Caco-2 (cell line): ENCODE measurements around the gene POU4F3. TPM values are rescaled to one million over a fixed set of nuclear protein-coding genes. Genes with fewer than 3 reads are reported as not detected.

Experiments
- BruUV-seq: library from RNA; stranded (reverse); fragments of 400-500 nt; replicated peaks from 2 replicates; lab custom pipeline; 2021; lab: Mats Ljungman, UMichigan
- CTCF ChIA-PET: fragments of 300-600 bp; sonication (Branson Sonifier 250); formaldehyde crosslinking; loops from one replicate; lab custom pipeline; 2022; ENCODE audit warnings: antibody characterized with exemption; lab: Charles Lee
- POLR2A ChIA-PET: fragments of 300-600 bp; sonication (Branson Sonifier 250); formaldehyde crosslinking; loops from one replicate; lab custom pipeline; 2022; ENCODE audit warnings: antibody characterized with exemption; lab: Charles Lee
- DNase-seq, 2 experiments: peaks; one replicate each; pipeline versions ENCODE4 v3.0.0 to v3.0.0-alpha.2; 2020 to 2022
- H3K27me3 ChIP-seq: replicated peaks from 2 replicates; pipeline ENCODE4 v1.6.0; 2011; ENCODE audit warnings: low read length; ENCODE audit not compliant: control insufficient read depth, insufficient read depth
- H3K36me3 ChIP-seq: 2 replicates; pipeline ENCODE4 v1.5.1; 2011; ENCODE audit warnings: low read length; ENCODE audit not compliant: control insufficient read depth, insufficient read depth
- H3K4me1 ChIP-seq: fragments of 250-450 bp; sonication (Bioruptor Pico); 2 replicates; pipeline ENCODE4 v1.5.1; 2020; ENCODE audit warnings: mild to moderate bottlenecking
- H3K4me3 ChIP-seq: 2 replicates; pipeline ENCODE4 v1.5.1; 2011; ENCODE audit warnings: low read depth, mild to moderate bottlenecking, control low read depth, low read length
- H3K9me3 ChIP-seq: fragments of 250-450 bp; sonication (Bioruptor Pico); 2 replicates; pipeline ENCODE4 v1.5.1; 2020; ENCODE audit warnings: mild to moderate bottlenecking, moderate library complexity
- H3K27ac Mint-ChIP-seq: one replicate; pipeline ENCODE4 v1.8.0; 2022; ENCODE audit warnings: mixed read lengths; ENCODE audit not compliant: unreplicated experiment
- H3K27me3 Mint-ChIP-seq: one replicate; pipeline ENCODE4 v1.8.0; 2022; ENCODE audit warnings: mixed read lengths; ENCODE audit not compliant: insufficient read depth, unreplicated experiment
- H3K36me3 Mint-ChIP-seq: one replicate; pipeline ENCODE4 v1.8.0; 2022; ENCODE audit warnings: mild to moderate bottlenecking, mixed read lengths; ENCODE audit not compliant: insufficient read depth, unreplicated experiment
- H3K4me1 Mint-ChIP-seq: one replicate; pipeline ENCODE4 v1.8.0; 2022; ENCODE audit warnings: low read depth, mixed read lengths; ENCODE audit not compliant: unreplicated experiment
- H3K4me3 Mint-ChIP-seq: one replicate; pipeline ENCODE4 v1.8.0; 2022; ENCODE audit warnings: mild to moderate bottlenecking, moderate library complexity, mixed read lengths; ENCODE audit not compliant: unreplicated experiment
- H3K9me3 Mint-ChIP-seq: one replicate; pipeline ENCODE4 v1.8.0; 2022; ENCODE audit warnings: mixed read lengths; ENCODE audit not compliant: unreplicated experiment
- intact Hi-C: fragments of 100-400 bp; cut with micrococcal nuclease; formaldehyde crosslinking; loops from one replicate; pipeline ENCODE4 v1.10.0; 2022; ENCODE audit not compliant: unreplicated experiment
- total RNA-seq: library from RNA; stranded (reverse); gene quantifications from 2 replicates; pipeline ENCODE4 v1.2.3, GENCODE V29; 2022
- TF ChIP-seq, protein P1 (sequence below), 2 experiments: fragments of 200-600 bp in 1 of 2; IDR thresholded peaks; 1 replicate in 1 of 2; 2 replicates in 1 of 2; pipeline versions ENCODE4 v1.5.1 to v1.8.0; 2011 to 2022; ENCODE audit warnings: antibody characterized with exemption in 1 of 2, control low read depth in 1 of 2, inconsistent platforms in 1 of 2, low read depth in 1 of 2, low read length in 1 of 2, mild to moderate bottlenecking in 1 of 2, moderate library complexity in 1 of 2; ENCODE audit not compliant: insufficient read depth in 1 of 2, severe bottlenecking in 1 of 2, unreplicated experiment in 1 of 2

Gene POU4F3
- total RNA-seq, 1 experiment from 2014 or later: not detected

GRCh38 chr5:146306838-146307237, 31.8 kb upstream of the POU4F3 start:
- POLR2A ChIA-PET: no interaction called here
- CTCF ChIA-PET: no interaction called here
- Histone ChIP-seq H3K27me3 (0 out of 2 replicates have a peak, but pooled peaks cover 1% of the 10 kb centered on the region), H3K4me3 (no peak overlapping the region), H3K9me3 (no peaks in the 10 kb centered on the region), H3K4me1 (no peaks in the 10 kb centered on the region), H3K36me3 (no peaks in the 10 kb centered on the region)
- DNase-seq: no peak
- intact Hi-C loops: no loop called here
- TF ChIP-seq, protein P1, sequence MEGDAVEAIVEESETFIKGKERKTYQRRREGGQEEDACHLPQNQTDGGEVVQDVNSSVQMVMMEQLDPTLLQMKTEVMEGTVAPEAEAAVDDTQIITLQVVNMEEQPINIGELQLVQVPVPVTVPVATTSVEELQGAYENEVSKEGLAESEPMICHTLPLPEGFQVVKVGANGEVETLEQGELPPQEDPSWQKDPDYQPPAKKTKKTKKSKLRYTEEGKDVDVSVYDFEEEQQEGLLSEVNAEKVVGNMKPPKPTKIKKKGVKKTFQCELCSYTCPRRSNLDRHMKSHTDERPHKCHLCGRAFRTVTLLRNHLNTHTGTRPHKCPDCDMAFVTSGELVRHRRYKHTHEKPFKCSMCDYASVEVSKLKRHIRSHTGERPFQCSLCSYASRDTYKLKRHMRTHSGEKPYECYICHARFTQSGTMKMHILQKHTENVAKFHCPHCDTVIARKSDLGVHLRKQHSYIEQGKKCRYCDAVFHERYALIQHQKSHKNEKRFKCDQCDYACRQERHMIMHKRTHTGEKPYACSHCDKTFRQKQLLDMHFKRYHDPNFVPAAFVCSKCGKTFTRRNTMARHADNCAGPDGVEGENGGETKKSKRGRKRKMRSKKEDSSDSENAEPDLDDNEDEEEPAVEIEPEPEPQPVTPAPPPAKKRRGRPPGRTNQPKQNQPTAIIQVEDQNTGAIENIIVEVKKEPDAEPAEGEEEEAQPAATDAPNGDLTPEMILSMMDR (IDR thresholded peaks at IDR 0.05; ENCODE audit: insufficient read depth in 1 of 2, low read depth in 1 of 2, low read length in 1 of 2, severe bottlenecking in 1 of 2, unreplicated experiment in 1 of 2): no peak
- peaks cover 25% of the 10 kb centered on the region for H3K27me3 Mint-ChIP-seq
- H3K4me3 Mint-ChIP-seq: no peak overlapping the region
- H3K4me1 Mint-ChIP-seq: no peaks in the 10 kb centered on the region
- no peak overlapping the region for H3K27ac Mint-ChIP-seq
- no TSS peak for BruUV-seq
- H3K36me3 Mint-ChIP-seq: no peaks in the 10 kb centered on the region
- no peaks in the 10 kb centered on the region for H3K9me3 Mint-ChIP-seq

- 0 out of 2 replicates have a peak, but pooled peaks cover 1% of the 10 kb centered on the region for H3K27me3 ChIP-seq
- no peaks in the 10 kb centered on the region for H3K4me1 ChIP-seq
- no TSS peak for BruUV-seq
- H3K27ac Mint-ChIP-seq: no peak overlapping the region
- no peak overlapping the region for H3K4me3 Mint-ChIP-seq
- intact Hi-C loops: no loop called here
- no peak overlapping the region for H3K4me3 ChIP-seq
- TF ChIP-seq, protein P1 (IDR thresholded peaks at IDR 0.05; ENCODE audit: insufficient read depth in 1 of 2, low read depth in 1 of 2, low read length in 1 of 2, severe bottlenecking in 1 of 2, unreplicated experiment in 1 of 2): no peak
- no peaks in the 10 kb centered on the region for H3K9me3 Mint-ChIP-seq
- no peaks in the 10 kb centered on the region for H3K4me1 Mint-ChIP-seq
- peaks cover 23% of the 10 kb centered on the region for H3K27me3 Mint-ChIP-seq
- H3K36me3 ChIP-seq: no peaks in the 10 kb centered on the region
- CTCF ChIA-PET: no interaction called here
- H3K36me3 Mint-ChIP-seq: no peaks in the 10 kb centered on the region
- no peak for DNase-seq
- POLR2A ChIA-PET: no interaction called here
- no peaks in the 10 kb centered on the region for H3K9me3 ChIP-seq
Observed at GRCh38 chr5:146307796-146308195, 30.8 kb upstream of the POU4F3 start.

DNA sequence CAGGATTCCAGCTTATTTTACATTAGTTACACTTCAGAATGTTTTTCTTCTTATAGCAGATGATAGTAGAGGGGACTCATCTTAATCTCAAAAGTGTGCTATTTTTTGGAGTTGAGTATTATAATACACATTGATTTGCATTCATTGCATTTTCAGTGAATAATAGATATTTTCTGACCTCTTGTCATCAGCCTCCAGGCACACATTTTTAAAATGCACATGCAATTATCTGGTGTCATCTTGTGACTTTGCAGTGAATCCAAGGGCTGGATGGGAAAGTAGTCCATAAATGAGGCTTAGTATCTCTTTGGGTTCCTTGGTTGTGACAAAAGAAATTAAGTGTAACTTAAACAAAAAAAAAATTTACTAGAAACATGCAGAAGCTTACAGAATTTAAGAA, 28.1 kb upstream of the POU4F3 start:
- Histone ChIP-seq H3K36me3 (no peaks in the 10 kb centered on the region), H3K4me1 (no peaks in the 10 kb centered on the region), H3K4me3 (no peak overlapping the region), H3K9me3 (no peaks in the 10 kb centered on the region), H3K27me3 (no peaks in the 10 kb centered on the region)
- H3K27ac Mint-ChIP-seq: no peak overlapping the region
- ChIA-PET POLR2A (no interaction called here), CTCF (no interaction called here)
- no TSS peak for BruUV-seq
- no peak overlapping the region for H3K4me3 Mint-ChIP-seq
- H3K27me3 Mint-ChIP-seq: peaks cover 29% of the 10 kb centered on the region
- no peaks in the 10 kb centered on the region for H3K36me3 Mint-ChIP-seq
- no peaks in the 10 kb centered on the region for H3K9me3 Mint-ChIP-seq
- intact Hi-C loops: no loop called here
- H3K4me1 Mint-ChIP-seq: no peaks in the 10 kb centered on the region
- TF ChIP-seq, protein P1 (IDR thresholded peaks at IDR 0.05; ENCODE audit: insufficient read depth in 1 of 2, low read depth in 1 of 2, low read length in 1 of 2, severe bottlenecking in 1 of 2, unreplicated experiment in 1 of 2): no peak
- DNase-seq: no peak
